ENCODE data around the gene KCNJ8.
"Not testable (repeated sequence)": the region's sequence is repeated elsewhere in the genome, so short reads cannot be mapped to it uniquely, and the experiment has no call there.

DNA sequence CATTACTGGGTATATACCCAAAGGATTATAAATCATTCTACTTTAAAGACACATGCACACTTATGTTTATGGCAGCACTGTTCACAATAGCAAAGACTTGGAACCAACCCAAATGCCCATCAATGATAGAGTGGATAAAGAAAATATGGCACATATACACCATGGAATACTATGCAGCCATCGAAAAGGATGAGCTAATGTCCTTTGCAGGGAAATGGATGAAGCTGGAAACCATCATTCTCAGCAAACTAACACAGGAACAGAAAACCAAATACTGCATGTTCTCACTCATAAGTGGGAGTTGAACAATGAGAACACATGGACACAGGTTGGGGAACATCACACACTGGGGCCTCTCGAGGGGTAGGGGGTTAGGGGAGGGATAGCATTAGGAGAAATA lies 37.8 kb upstream of the KCNJ8 start:
- not testable (repeated sequence) for TF ChIP-seq POLR2A (IDR thresholded peaks at IDR 0.05)
- TF ChIP-seq, protein P1, sequence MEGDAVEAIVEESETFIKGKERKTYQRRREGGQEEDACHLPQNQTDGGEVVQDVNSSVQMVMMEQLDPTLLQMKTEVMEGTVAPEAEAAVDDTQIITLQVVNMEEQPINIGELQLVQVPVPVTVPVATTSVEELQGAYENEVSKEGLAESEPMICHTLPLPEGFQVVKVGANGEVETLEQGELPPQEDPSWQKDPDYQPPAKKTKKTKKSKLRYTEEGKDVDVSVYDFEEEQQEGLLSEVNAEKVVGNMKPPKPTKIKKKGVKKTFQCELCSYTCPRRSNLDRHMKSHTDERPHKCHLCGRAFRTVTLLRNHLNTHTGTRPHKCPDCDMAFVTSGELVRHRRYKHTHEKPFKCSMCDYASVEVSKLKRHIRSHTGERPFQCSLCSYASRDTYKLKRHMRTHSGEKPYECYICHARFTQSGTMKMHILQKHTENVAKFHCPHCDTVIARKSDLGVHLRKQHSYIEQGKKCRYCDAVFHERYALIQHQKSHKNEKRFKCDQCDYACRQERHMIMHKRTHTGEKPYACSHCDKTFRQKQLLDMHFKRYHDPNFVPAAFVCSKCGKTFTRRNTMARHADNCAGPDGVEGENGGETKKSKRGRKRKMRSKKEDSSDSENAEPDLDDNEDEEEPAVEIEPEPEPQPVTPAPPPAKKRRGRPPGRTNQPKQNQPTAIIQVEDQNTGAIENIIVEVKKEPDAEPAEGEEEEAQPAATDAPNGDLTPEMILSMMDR (IDR thresholded peaks at IDR 0.05) = not testable (repeated sequence)
